Neural cell (in vitro differentiated cells): ENCODE data around the gene MGAT4C.

Source experiments
- CTCF ChIP-seq: fragments of 450-650 bp; IDR thresholded peaks from 2 replicates; pipeline ENCODE4 v1.5.1; 2014; ENCODE audit warnings: antibody characterized with exemption, mild to moderate bottlenecking, moderate library complexity; ENCODE audit not compliant: poor library complexity, severe bottlenecking
- EZH2 ChIP-seq: fragments of 200-600, 300-800 bp; shearing (Covaris generic), sonication (generic); IDR thresholded peaks from 2 replicates; pipeline ENCODE4 v1.6.1; 2014; ENCODE audit warnings: antibody characterized with exemption, low read length, borderline replicate concordance, mild to moderate bottlenecking; ENCODE audit not compliant: insufficient read depth, poor library complexity, severe bottlenecking
- MXI1 ChIP-seq: fragments of 450-650 bp; conservative IDR thresholded peaks from 2 replicates; pipeline ENCODE4 v1.6.1; 2014; ENCODE audit warnings: antibody characterized with exemption, mild to moderate bottlenecking; ENCODE audit not compliant: poor library complexity, severe bottlenecking
- POLR2AphosphoS5 ChIP-seq: IDR thresholded peaks from 2 replicates; pipeline ENCODE4 v1.6.1; 2012
- RAD21 ChIP-seq: fragments of 450-650 bp; conservative IDR thresholded peaks from 2 replicates; pipeline ENCODE4 v1.6.1; 2014; ENCODE audit warnings: antibody characterized with exemption, mild to moderate bottlenecking, moderate library complexity
- REST ChIP-seq: IDR thresholded peaks from 2 replicates; pipeline ENCODE4 v1.6.1; 2012; ENCODE audit warnings: borderline replicate concordance
- TAF1 ChIP-seq: IDR thresholded peaks from 2 replicates; pipeline ENCODE4 v1.6.1; 2012; ENCODE audit warnings: low read depth

GRCh38 chr12:86226481-86226880 lies 29.7 kb downstream of the MGAT4C start:
- TF ChIP-seq CTCF (no peak), POLR2AphosphoS5 (no peak), EZH2 (no peak), MXI1 (no peak), TAF1 (no peak), REST (no peak), RAD21 (no peak)
